DMS79 treated with DMSO at 0.1 percent for 48 hours (cell line): ENCODE data around the gene OR5K4.
"Not testable (repeated sequence)": the region's sequence is repeated elsewhere in the genome, so short reads cannot be mapped to it uniquely, and the experiment has no call there.

Source experiments
- DNase-seq: peaks from one replicate; lab custom pipeline; 2025; lab: John Stamatoyannopoulos, UW

Gene OR5K4

GRCh38 chr3:98371853-98372252 is 18.2 kb downstream of the OR5K4 start:
- DNase-seq, result no peak

DNA sequence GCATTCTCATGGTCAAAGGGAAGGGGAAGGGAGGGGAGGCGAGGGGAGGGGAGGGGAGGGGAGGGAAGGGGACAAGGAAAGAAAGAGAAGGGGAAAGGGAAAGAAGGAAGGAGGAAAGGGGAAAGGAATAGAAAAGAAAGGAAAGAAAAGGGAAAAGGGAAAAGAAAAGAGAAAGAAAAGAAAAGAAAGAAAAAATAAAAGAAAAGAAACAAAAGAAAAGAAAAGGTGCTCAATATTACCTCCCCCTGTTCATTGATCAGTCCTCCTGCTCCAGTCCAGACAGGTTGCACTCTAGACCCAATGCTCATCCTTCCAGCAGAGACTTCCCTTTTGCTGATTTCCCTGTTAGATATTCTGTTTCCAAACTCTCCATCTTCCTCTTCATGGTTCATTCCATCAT is 18.8 kb downstream of the OR5K4 start:
- DNase-seq, result no peak

- DNase-seq, result no peak
These were observed 23.0 kb downstream of the OR5K4 start for GRCh38 chr3:98376631-98377030.

DNA sequence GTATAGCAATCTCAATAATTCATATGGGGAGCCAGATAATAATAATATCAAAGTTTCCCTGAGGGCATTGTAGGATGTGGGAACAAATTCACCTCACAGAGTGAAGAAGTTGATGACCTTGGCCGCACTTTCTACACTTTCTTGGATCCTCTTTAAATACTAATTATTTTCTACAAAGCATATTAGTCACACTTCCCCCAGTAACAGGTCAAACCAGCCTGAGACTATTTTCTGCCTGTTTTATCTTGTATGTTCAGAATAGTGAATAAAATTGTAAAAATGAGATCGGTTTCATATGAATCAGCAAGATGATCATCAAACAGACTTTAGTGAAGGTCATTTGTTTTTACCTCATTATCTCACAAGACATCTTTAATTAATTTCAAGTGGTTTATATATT is 34.5 kb downstream of the OR5K4 start:
- DNase-seq, result no peak

DNA sequence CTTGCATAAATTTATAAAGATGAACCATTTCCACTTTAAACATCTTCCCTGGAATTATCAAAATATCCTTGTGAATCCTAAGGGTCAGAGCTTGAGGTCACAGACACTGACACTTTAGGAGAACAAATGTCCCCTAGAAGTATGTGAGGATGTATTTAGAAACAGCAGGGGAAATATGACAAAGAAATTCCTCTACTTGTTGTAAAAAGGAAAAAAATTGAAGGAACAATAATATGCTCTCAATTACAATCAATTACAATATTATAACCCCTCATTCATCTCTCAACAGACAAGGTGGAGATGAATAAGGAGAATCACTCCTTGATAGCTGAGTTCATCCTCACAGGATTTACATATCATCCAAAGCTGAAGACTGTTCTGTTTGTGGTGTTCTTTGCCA is 36.7 kb downstream of the OR5K4 start, which contains the start of gene OR5K3:
OR5K3 (plus strand) TSS at position 301 of the 400 bp plus-strand sequence; CDS start at position 301, 0 bp downstream.
- DNase-seq, result no peak

GRCh38 chr3:98395101-98395500 is 41.4 kb downstream of the OR5K4 start:
- no peak for DNase-seq

DNA sequence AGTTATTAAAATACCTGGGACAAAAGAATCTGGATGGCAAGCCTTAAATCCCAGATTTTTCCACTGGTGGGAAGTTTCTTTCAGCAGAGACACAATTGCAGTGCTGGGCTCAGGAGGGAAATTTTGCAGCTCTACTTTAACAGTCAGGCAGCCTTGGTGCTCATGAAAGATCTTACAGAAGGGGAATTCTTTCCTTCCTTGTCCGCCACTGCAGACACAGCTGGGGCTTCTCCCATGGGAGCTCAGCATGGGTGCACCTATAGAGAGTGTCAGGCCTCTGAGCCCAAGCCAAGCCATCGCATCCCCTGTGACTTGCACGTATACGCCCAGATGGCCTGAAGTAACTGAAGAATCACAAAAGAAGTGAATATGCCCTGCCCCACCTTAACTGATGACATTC is 42.8 kb downstream of the OR5K4 start:
- DNase-seq, result not testable (repeated sequence)

- no peak for DNase-seq
These were observed 44.9 kb downstream of the OR5K4 start for GRCh38 chr3:98398513-98398912.

GRCh38 chr3:98402507-98402906 is 48.9 kb downstream of the OR5K4 start:
- no peak for DNase-seq

DNA sequence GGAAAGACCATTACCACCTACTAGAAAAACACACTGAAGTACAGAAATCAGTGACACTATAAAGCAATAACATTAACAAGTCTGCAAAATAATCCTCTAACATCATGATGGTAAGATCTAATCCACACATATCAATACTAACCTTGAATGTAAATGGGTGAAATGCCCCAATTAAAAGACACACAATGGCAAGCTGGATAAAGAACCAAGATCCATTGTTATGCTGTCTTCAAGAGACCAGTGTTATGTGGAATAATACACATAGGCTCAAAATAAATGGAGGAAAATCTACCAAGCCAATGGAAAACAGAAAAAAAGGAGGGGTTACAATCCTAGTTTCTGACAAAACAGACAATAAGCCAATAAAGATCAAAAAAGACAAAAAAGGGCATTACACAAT is 50.4 kb downstream of the OR5K4 start:
- DNase-seq, result no peak
